GM12878 (cell line): ENCODE results near the gene DGKE. TPM values are rescaled to one million over a fixed set of nuclear protein-coding genes. Genes with fewer than 3 reads are reported as not detected.
A peak's percentile ranks its signal among the peaks of the same experiment; 100 is the strongest.

ENCODE experiments used
- ATAC-seq: fragments of 200-7000 bp; cut with Tn5 transposase; 3 replicates; pipeline ENCODE4 v1.9.1; 2020; ENCODE audit warnings: mild to moderate bottlenecking, moderate library complexity
- BruUV-seq: library from RNA; stranded (reverse); fragments of 400-500 nt; replicated peaks from 2 replicates; lab custom pipeline; 2021; lab: Mats Ljungman, UMichigan
- CTCF ChIA-PET: fragments of 300-600 bp; sonication (Branson Sonifier 250); formaldehyde crosslinking; extraction: SDS; loops from one replicate; lab custom pipeline; 2021; ENCODE audit warnings: inconsistent platforms; lab: Yijun Ruan, JAX
- POLR2A ChIA-PET: fragments of 350-600 bp; formaldehyde crosslinking; extraction: SDS; loops from one replicate; lab custom pipeline; 2021; ENCODE audit warnings: inconsistent platforms; lab: Charles Lee
- RAD21 ChIA-PET: fragments of 300-600 bp; sonication (Branson Sonifier 250); formaldehyde crosslinking; loops from one replicate; lab custom pipeline; 2023; ENCODE audit warnings: antibody characterized with exemption; ENCODE audit not compliant: unreplicated experiment; lab: Charles Lee
- SMC1A ChIA-PET: fragments of 300-600 bp; sonication (Branson Sonifier 250); formaldehyde crosslinking; loops from one replicate; lab custom pipeline; 2023; ENCODE audit not compliant: unreplicated experiment, uncharacterized antibody; lab: Charles Lee
- DNase-seq: peaks from one replicate; pipeline ENCODE4 v3.0.0-alpha.2; 2011; ENCODE audit warnings: low read depth, low spot score
- FAIRE-seq: peaks from 3 replicates; lab custom pipeline; 2011; peaks lifted over from hg19 to GRCh38; lab: Jason Lieb, UNC
- H2AFZ ChIP-seq: 2 replicates; pipeline ENCODE4 v1.6.0; 2011; ENCODE audit warnings: low read depth, low read length, control low read depth; ENCODE audit not compliant: control insufficient read depth
- H3K27ac ChIP-seq: 2 replicates; pipeline ENCODE4 v1.5.1; 2011; ENCODE audit warnings: control low read depth; ENCODE audit not compliant: control insufficient read depth, insufficient read depth
- H3K27me3 ChIP-seq, 2 experiments: replicated peaks in 1 of 2; 2 replicates each; pipeline versions ENCODE4 v1.6.0 to v1.6.1; 2011; ENCODE audit warnings: low read length in 1 of 2; ENCODE audit not compliant: control insufficient read depth in 2 of 2, insufficient read depth in 2 of 2
- H3K36me3 ChIP-seq, 2 experiments: 2 replicates each; pipeline ENCODE4 v1.5.1; 2011; ENCODE audit warnings: low read length in 1 of 2; ENCODE audit not compliant: control insufficient read depth in 2 of 2, insufficient read depth in 2 of 2
- H3K4me1 ChIP-seq: 2 replicates; pipeline ENCODE4 v1.6.1; 2011; ENCODE audit warnings: mild to moderate bottlenecking, low read length, moderate library complexity, mixed read lengths; ENCODE audit not compliant: control insufficient read depth, insufficient read depth
- H3K4me2 ChIP-seq: 2 replicates; pipeline ENCODE4 v1.6.0; 2011; ENCODE audit warnings: control low read depth; ENCODE audit not compliant: control insufficient read depth, insufficient read depth
- H3K4me3 ChIP-seq: fragments of 200-600 bp; sonication (generic); 2 replicates; pipeline ENCODE4 v1.5.1; 2016
- H3K79me2 ChIP-seq: 2 replicates; pipeline ENCODE4 v1.6.0; 2011; ENCODE audit warnings: low read length; ENCODE audit not compliant: control insufficient read depth, insufficient read depth
- H3K9ac ChIP-seq: 2 replicates; pipeline ENCODE4 v1.8.0; 2011; ENCODE audit warnings: low read length, control low read depth, mixed read lengths; ENCODE audit not compliant: control insufficient read depth, insufficient read depth
- H3K9me3 ChIP-seq: replicated peaks from 3 replicates; pipeline ENCODE4 v1.5.1; 2011; ENCODE audit warnings: mild to moderate bottlenecking, low read length; ENCODE audit not compliant: control insufficient read depth, insufficient read depth
- H4K20me1 ChIP-seq: 2 replicates; pipeline ENCODE4 v1.6.0; 2011; ENCODE audit not compliant: control insufficient read depth, insufficient read depth
- BHLHE40 ChIP-seq, 2 experiments: fragments of 450-650 bp in 1 of 2; IDR thresholded peaks; 2 replicates each; pipeline ENCODE4 v1.6.1; 2011 to 2017; ENCODE audit warnings: low read depth in 2 of 2, borderline replicate concordance in 1 of 2, improper control_type of control experiment in 1 of 2, low read length in 1 of 2, mild to moderate bottlenecking in 1 of 2
- MEF2B ChIP-seq: fragments of 450-650 bp; IDR thresholded peaks from 2 replicates; pipeline ENCODE4 v1.6.1; 2018; ENCODE audit warnings: mild to moderate bottlenecking, moderate library complexity; ENCODE audit not compliant: partially characterized antibody, poor library complexity, severe bottlenecking
- NR2C1 ChIP-seq: fragments of 450-650 bp; IDR thresholded peaks from 2 replicates; pipeline ENCODE4 v1.6.1; 2017; ENCODE audit warnings: antibody characterized with exemption, mild to moderate bottlenecking, moderate library complexity
- RELB ChIP-seq: fragments of 450-650 bp; IDR thresholded peaks from 2 replicates; pipeline ENCODE4 v1.6.1; 2017; ENCODE audit warnings: low read depth, mild to moderate bottlenecking, moderate library complexity
- SREBF2 ChIP-seq: IDR thresholded peaks from 2 replicates; pipeline ENCODE4 v1.6.1; 2012; ENCODE audit warnings: mild to moderate bottlenecking, low read length
- WGBS: methylation state at CpG from one replicate; pipeline ENCODE4 v1.1.6; 2016; ENCODE audit warnings: low lambda C conversion rate; ENCODE audit not compliant: insufficient replicate concordance, insufficient coverage; ENCODE audit errors: missing lambda C conversion rate; 5-methylcytosine and 5-hydroxymethylcytosine counted together
- in situ Hi-C: fragments of 300-500 bp; cut with MboI; formaldehyde crosslinking; loops from 9 replicates; pipeline ENCODE4 v1.14.3; 2018; ENCODE audit warnings: mixed read lengths
- intact Hi-C: fragments of 100-400 bp; cut with micrococcal nuclease; formaldehyde crosslinking; loops from one replicate; pipeline ENCODE4 v1.14.2; 2022; ENCODE audit not compliant: unreplicated experiment
- polyA plus RNA-seq, 11 experiments: library from polyadenylated mRNA; depleted of rRNA in 4 of 11; unstranded in 6 of 11; stranded (reverse) in 5 of 11; fragments of >200 nt; fragmentation: Nextera tagmentation in 4 of 11; fragmentation: Illumina TruSeq in 1 of 11; extraction: Ambion mirVana in 4 of 11; extraction: Trizol in 1 of 11; gene quantifications; 1 replicate in 1 of 11; 2 replicates in 10 of 11; pipeline versions ENCODE4 v1.2.1 to v1.2.3, GENCODE V29; 2011 to 2016; ENCODE audit warnings: inconsistent platforms in 2 of 11, missing spikeins in 2 of 11, low read depth in 1 of 11
- total RNA-seq, 4 experiments: library from RNA; depleted of rRNA in 3 of 4; stranded (reverse); fragments of >200 nt in 3 of 4; fragmentation: Illumina TruSeq in 1 of 4; extraction: Trizol in 1 of 4; gene quantifications; 2 replicates each; pipeline versions ENCODE4 v1.2.1 to v1.2.3, GENCODE V29; 2013 to 2021

Gene DGKE
- total and polyA plus RNA-seq, 10 of the 15 experiments (the other 5 are each of a cell fraction or from before 2014, with no cell fraction given), result 2.8 to 18.0 (median 11.6) TPM

GRCh38 chr17:56832446-56832845 lies 1.5 kb upstream of the DGKE start:
- H3K27ac ChIP-seq, result no peak overlapping the region; the same call in 1 of the 2 replicates
- H3K4me3 ChIP-seq, result peak overlapping the region; percentile 79
- ATAC-seq (no peak), FAIRE-seq (peak; percentile 66), DNase-seq (no peak)
- peak overlapping the region; percentile 9; the same call in 1 of the 2 replicates for H3K9ac ChIP-seq
- H2AFZ ChIP-seq, result peak overlapping the region; percentile 22
- ChIA-PET RAD21 (interaction anchor here (1.2 to 2.0 kb wide), 3 partner anchors 11 to 81 kb away, joined by 4 to 5 read pairs (median 5); partner anchors contain the start of gene TRIM25), CTCF (interaction anchor here (0.6 to 3.1 kb wide), 3 partner anchors 9 to 72 kb away, joined by 3 to 10 read pairs (median 3); no protein-coding TSS in a partner anchor), POLR2A (interaction anchor here (1.0 to 1.5 kb wide), 4 partner anchors 38 to 252 kb away, joined by 3 to 5 read pairs (median 3); partner anchors contain the start of genes AKAP1 and SCPEP1), SMC1A (interaction anchor here (1.4 to 2.6 kb wide), 2 partner anchors 9 to 13 kb away, joined by 3 to 10 read pairs; no protein-coding TSS in a partner anchor)
- H3K27me3 ChIP-seq, result no peaks in the 10 kb centered on the region
- peaks cover 24% of the 10 kb centered on the region for H3K4me1 ChIP-seq
- TSS peak; percentile 71 for BruUV-seq
- no peak for TF ChIP-seq SREBF2
- no peak for TF ChIP-seq BHLHE40 (IDR thresholded peaks at IDR 0.05; ENCODE audit: borderline replicate concordance in 1 of 2, low read depth in 2 of 2, low read length in 1 of 2)
- TF ChIP-seq MEF2B, result no peak
- 0 out of 2 replicates have a peak, but pooled peaks have one; percentile 22 for TF ChIP-seq RELB
- TF ChIP-seq NR2C1, result no peak
- intact Hi-C loops (loop anchor here (2.0 to 10.0 kb wide), 2 partner anchors 76 to 252 kb away; partner anchors contain the start of gene AKAP1), in situ Hi-C loops (no loop called here)
- WGBS, result 0% methylated on average over 4 of the region's 4 CpGs
- no peaks in the 10 kb centered on the region for H3K9me3 ChIP-seq
- peaks cover 59% of the 10 kb centered on the region for H3K79me2 ChIP-seq
- H4K20me1 ChIP-seq, result no peaks in the 10 kb centered on the region
- H3K36me3 ChIP-seq, result no peaks in the 10 kb centered on the region; a peak in 1 of 4 replicates
- peak overlapping the region; percentile 61 for H3K4me2 ChIP-seq
